GM12874 (cell line): ENCODE measurements around the gene CLDN19.

ENCODE experiments used
- TF ChIP-seq, protein P1 (sequence below): IDR thresholded peaks from 2 replicates; pipeline ENCODE4 v1.5.1; 2011; ENCODE audit warnings: low read depth, mild to moderate bottlenecking, control low read depth, low read length, moderate library complexity; ENCODE audit not compliant: insufficient read depth

Gene CLDN19

GRCh38 chr1:42730988-42731387 lies 9.0 kb downstream of the CLDN19 start:
- TF ChIP-seq, protein P1, sequence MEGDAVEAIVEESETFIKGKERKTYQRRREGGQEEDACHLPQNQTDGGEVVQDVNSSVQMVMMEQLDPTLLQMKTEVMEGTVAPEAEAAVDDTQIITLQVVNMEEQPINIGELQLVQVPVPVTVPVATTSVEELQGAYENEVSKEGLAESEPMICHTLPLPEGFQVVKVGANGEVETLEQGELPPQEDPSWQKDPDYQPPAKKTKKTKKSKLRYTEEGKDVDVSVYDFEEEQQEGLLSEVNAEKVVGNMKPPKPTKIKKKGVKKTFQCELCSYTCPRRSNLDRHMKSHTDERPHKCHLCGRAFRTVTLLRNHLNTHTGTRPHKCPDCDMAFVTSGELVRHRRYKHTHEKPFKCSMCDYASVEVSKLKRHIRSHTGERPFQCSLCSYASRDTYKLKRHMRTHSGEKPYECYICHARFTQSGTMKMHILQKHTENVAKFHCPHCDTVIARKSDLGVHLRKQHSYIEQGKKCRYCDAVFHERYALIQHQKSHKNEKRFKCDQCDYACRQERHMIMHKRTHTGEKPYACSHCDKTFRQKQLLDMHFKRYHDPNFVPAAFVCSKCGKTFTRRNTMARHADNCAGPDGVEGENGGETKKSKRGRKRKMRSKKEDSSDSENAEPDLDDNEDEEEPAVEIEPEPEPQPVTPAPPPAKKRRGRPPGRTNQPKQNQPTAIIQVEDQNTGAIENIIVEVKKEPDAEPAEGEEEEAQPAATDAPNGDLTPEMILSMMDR: 0 out of 2 replicates have a peak, but pooled peaks have one; percentile 7

- TF ChIP-seq, protein P1: no peak
Observed at GRCh38 chr1:42730002-42730401, 10.0 kb downstream of the CLDN19 start.

DNA sequence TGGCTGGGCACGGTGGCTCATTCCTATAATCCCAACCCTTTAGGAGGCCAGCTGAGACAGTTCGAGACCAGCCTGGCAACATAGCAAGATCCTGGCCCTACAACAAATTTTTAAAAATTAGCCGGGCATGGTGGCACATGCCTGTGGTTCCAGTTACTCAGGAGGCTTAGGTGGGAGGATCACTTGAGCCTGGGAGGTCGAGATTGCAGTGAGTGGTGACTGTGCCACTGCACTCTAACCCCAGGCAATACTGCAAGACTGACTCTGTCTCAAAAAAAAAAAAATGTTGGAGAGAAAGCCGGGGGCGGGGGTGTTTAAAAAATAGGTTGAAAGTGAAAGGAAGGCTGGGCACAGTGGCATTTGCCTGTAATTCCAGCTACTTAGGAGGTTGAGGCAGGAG lies 16.5 kb downstream of the CLDN19 start:
- TF ChIP-seq, protein P1: no peak

GRCh38 chr1:42721926-42722325 lies 18.1 kb downstream of the CLDN19 start:
- TF ChIP-seq, protein P1: no peak

DNA sequence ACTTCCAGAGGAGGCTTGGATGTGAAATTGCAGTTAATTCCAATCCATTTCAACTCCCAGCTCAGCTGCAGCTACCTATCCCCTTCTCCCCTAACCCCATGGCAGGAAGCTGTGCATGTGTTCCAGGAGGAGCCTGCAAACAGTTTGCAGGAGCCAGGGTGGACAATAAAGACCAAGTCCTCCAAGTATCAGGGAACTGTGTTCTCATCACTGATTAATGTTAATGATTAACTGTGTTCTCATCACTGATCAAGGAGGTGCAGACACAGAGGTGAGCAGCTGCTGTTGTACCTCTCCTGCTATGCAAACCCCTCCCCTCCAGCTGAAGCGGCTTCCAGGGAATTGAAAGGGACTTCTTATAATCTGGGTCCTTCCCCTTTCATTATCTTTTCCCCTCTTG lies 19.2 kb downstream of the CLDN19 start:
- TF ChIP-seq, protein P1: no peak

- TF ChIP-seq, protein P1: no peak
Observed at GRCh38 chr1:42713293-42713692, 26.7 kb downstream of the CLDN19 start.

DNA sequence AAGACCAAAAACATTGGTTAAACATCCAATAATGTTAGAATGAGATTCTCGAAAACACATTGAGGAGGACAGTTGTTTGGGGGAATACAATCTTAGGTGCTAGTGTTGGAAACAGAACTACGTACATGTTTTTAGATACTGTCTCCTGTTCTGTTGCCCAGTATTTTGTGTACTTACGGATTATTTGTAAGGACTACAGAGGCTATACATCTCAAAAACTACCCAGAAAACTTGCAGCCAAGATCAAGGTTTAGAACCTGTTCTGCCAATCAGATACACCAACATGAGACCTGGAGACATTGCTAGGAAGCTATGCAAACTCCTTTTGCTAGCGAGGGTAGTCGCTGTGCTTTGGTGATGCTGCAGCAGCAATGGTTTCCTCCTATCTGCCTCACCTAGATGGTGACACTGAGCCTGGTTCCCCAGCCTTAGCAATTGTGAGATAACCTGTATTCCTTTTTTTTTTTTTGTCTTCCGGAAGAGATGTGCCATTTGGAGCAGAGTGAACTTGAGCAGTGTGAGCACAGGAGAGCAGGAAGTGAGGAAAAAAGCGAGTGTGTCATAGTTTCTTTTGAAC lies 36.1 kb downstream of the CLDN19 start:
- TF ChIP-seq, protein P1: no peak
